Prostate gland (tissue), 2 donors: ENCODE results near the gene SREBF2.

Experiments used
- POLR2A ChIP-seq: fragments of 450-650 bp; IDR thresholded peaks from one replicate; pipeline ENCODE4 v1.6.1; 2016; ENCODE audit warnings: antibody characterized with exemption, mild to moderate bottlenecking
- POLR2AphosphoS5 ChIP-seq: sonication (generic); formaldehyde crosslinking; IDR thresholded peaks from one replicate; pipeline ENCODE4 v1.6.1; 2017; ENCODE audit warnings: antibody characterized with exemption
- TF ChIP-seq, protein P1 (sequence below), 4 experiments: fragments of 200-600 bp in 2 of 4; fragments of 450-650 bp in 2 of 4; sonication (generic) in 2 of 4; IDR thresholded peaks; 1 replicate in 3 of 4; 2 replicates in 1 of 4; pipeline ENCODE4 v1.5.1; 2016 to 2019; ENCODE audit warnings: antibody characterized with exemption in 4 of 4, mild to moderate bottlenecking in 2 of 4, moderate library complexity in 2 of 4

DNA sequence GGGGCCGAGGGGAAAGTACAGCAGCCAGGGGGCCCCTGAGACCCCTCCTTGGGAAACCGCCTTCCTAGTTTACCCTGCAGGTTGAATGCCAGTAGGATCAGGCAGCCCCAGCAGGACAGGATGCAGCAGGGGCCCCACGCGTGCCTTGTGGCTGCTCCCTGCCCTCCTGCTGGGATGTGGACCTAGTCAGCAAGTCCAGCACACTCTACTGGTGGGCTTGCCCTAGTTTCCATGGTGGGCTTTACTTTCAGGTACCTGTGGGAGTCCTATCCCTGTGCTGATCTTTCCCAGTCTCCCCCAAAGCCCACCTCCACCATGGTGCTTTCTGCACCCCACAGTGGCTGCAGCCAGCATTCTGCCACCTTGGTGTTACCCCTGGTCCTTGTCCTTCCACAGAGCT lies 59.8 kb downstream of the SREBF2 start:
- TF ChIP-seq POLR2A (no peak), POLR2AphosphoS5 (no peak)
- TF ChIP-seq, protein P1, sequence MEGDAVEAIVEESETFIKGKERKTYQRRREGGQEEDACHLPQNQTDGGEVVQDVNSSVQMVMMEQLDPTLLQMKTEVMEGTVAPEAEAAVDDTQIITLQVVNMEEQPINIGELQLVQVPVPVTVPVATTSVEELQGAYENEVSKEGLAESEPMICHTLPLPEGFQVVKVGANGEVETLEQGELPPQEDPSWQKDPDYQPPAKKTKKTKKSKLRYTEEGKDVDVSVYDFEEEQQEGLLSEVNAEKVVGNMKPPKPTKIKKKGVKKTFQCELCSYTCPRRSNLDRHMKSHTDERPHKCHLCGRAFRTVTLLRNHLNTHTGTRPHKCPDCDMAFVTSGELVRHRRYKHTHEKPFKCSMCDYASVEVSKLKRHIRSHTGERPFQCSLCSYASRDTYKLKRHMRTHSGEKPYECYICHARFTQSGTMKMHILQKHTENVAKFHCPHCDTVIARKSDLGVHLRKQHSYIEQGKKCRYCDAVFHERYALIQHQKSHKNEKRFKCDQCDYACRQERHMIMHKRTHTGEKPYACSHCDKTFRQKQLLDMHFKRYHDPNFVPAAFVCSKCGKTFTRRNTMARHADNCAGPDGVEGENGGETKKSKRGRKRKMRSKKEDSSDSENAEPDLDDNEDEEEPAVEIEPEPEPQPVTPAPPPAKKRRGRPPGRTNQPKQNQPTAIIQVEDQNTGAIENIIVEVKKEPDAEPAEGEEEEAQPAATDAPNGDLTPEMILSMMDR (IDR thresholded peaks at IDR 0.05), result no peak
